A549 (cell line): ENCODE data around the gene SLC12A8. TPM values are rescaled to one million over a fixed set of nuclear protein-coding genes. Genes with fewer than 3 reads are reported as not detected.

Experiments
- ATAC-seq, 2 experiments: fragments of 200-7000 bp in 1 of 2; fragments of >200 bp in 1 of 2; cut with Nextera tagmentation in 1 of 2; cut with Tn5 transposase in 1 of 2; 3 replicates each; pipeline versions ENCODE4 v1.8.0 to v1.9.1; 2018 to 2020; ENCODE audit warnings: mild to moderate bottlenecking in 1 of 2, moderate library complexity in 1 of 2
- CTCF ChIA-PET: fragments of 300-600 bp; sonication (Branson Sonifier 250); formaldehyde crosslinking; extraction: SDS; loops from one replicate; lab custom pipeline; 2021; ENCODE audit warnings: antibody characterized with exemption, inconsistent platforms; lab: Yijun Ruan, JAX
- POLR2A ChIA-PET: fragments of 350-600 bp; formaldehyde crosslinking; extraction: SDS; loops from one replicate; lab custom pipeline; 2021; ENCODE audit warnings: antibody characterized with exemption, inconsistent platforms; lab: Yijun Ruan, JAX
- DNase-seq, 2 experiments: peaks; one replicate each; pipeline versions ENCODE4 v3.0.0 to v3.0.0-alpha.2; 2011 to 2016; ENCODE audit warnings: low read depth in 1 of 2, low spot score in 1 of 2
- FAIRE-seq: peaks from 2 replicates; lab custom pipeline; 2011; peaks lifted over from hg19 to GRCh38; lab: Jason Lieb, UNC
- H3K27ac ChIP-seq, 2 experiments: fragments of >200 bp; sonication (Bioruptor Twin); formaldehyde crosslinking; 3 replicates each; pipeline ENCODE4 v1.5.1; 2016 to 2017
- H3K4me1 ChIP-seq: fragments of >200 bp; sonication (Bioruptor Twin); formaldehyde crosslinking; 3 replicates; pipeline ENCODE4 v1.6.1; 2016
- H3K4me2 ChIP-seq: fragments of >200 bp; sonication (Bioruptor Twin); formaldehyde crosslinking; 3 replicates; pipeline ENCODE4 v1.6.1; 2016
- H3K4me3 ChIP-seq: fragments of >200 bp; sonication (Bioruptor Twin); formaldehyde crosslinking; 3 replicates; pipeline ENCODE4 v1.5.1; 2016
- H3K9me3 ChIP-seq: fragments of >200 bp; sonication (Bioruptor Twin); formaldehyde crosslinking; 3 replicates; pipeline ENCODE4 v1.6.1; 2016
- CBX8 ChIP-seq: fragments of 200-600 bp; sonication (generic); IDR thresholded peaks from 2 replicates; pipeline ENCODE4 v1.6.1; 2016
- CEBPB ChIP-seq, 2 experiments: fragments of >200 bp in 1 of 2; sonication (Bioruptor Twin) in 1 of 2; formaldehyde crosslinking in 1 of 2; IDR thresholded peaks; 2 replicates each; pipeline ENCODE4 v1.6.1; 2012 to 2016
- CHD2 ChIP-seq: fragments of 150-350 bp; IDR thresholded peaks from 2 replicates; pipeline ENCODE4 v1.6.1; 2014; ENCODE audit warnings: low read length; ENCODE audit not compliant: partially characterized antibody
- EP300 ChIP-seq, 2 experiments: fragments of >200 bp; sonication (Bioruptor Twin); formaldehyde crosslinking; IDR thresholded peaks; 2 replicates in 1 of 2; 3 replicates in 1 of 2; pipeline ENCODE4 v1.6.1; 2016 to 2017
- ESRRA ChIP-seq: fragments of 150-350 bp; IDR thresholded peaks from 2 replicates; pipeline ENCODE4 v1.6.1; 2014; ENCODE audit warnings: mild to moderate bottlenecking, low read length, borderline replicate concordance
- HOXA7 ChIP-seq: fragments of 250-450 bp; sonication (Bioruptor Pico); IDR thresholded peaks from 2 replicates; pipeline ENCODE4 v1.5.0; 2020; ENCODE audit warnings: mild to moderate bottlenecking, moderate library complexity
- HOXB13 ChIP-seq: fragments of 250-450 bp; sonication (Bioruptor Pico); IDR thresholded peaks from 2 replicates; pipeline ENCODE4 v1.5.0; 2020; ENCODE audit warnings: low read depth, mild to moderate bottlenecking, moderate library complexity
- HOXB5 ChIP-seq: fragments of 250-450 bp; sonication (Bioruptor Pico); IDR thresholded peaks from 2 replicates; pipeline ENCODE4 v1.5.0; 2020; ENCODE audit warnings: mild to moderate bottlenecking, moderate library complexity
- JUN ChIP-seq, 2 experiments: fragments of >200 bp; sonication (Bioruptor Twin); formaldehyde crosslinking; IDR thresholded peaks; 2 replicates in 1 of 2; 3 replicates in 1 of 2; pipeline ENCODE4 v1.6.1; 2016 to 2017
- KDM1A ChIP-seq: fragments of 200-600 bp; sonication (generic); IDR thresholded peaks from 2 replicates; pipeline ENCODE4 v1.6.1; 2016; ENCODE audit warnings: low read depth, mild to moderate bottlenecking
- NFE2L2 ChIP-seq: fragments of 150-350 bp; conservative IDR thresholded peaks from 2 replicates; pipeline ENCODE4 v1.6.1; 2014; ENCODE audit warnings: low read length
- PHF8 ChIP-seq: fragments of 200-600 bp; sonication (generic); IDR thresholded peaks from 2 replicates; pipeline ENCODE4 v1.6.1; 2016; ENCODE audit warnings: low read depth, mild to moderate bottlenecking, antibody characterized with exemption, moderate library complexity, borderline replicate concordance
- RCOR1 ChIP-seq: fragments of 150-350 bp; IDR thresholded peaks from 2 replicates; pipeline ENCODE4 v1.6.1; 2014; ENCODE audit warnings: antibody characterized with exemption, low read length, low read depth
- RNF2 ChIP-seq: fragments of 200-600 bp; sonication (generic); IDR thresholded peaks from 2 replicates; pipeline ENCODE4 v1.6.1; 2016; ENCODE audit warnings: low read depth, mild to moderate bottlenecking, antibody characterized with exemption, moderate library complexity, borderline replicate concordance
- TFCP2L1 ChIP-seq: fragments of 250-450 bp; sonication (Bioruptor Pico); IDR thresholded peaks from 2 replicates; pipeline ENCODE4 v1.5.0; 2021; ENCODE audit warnings: mild to moderate bottlenecking
- ZNF302 ChIP-seq: fragments of 250-450 bp; sonication (Bioruptor Pico); IDR thresholded peaks from 2 replicates; pipeline ENCODE4 v1.9.0; 2021; ENCODE audit warnings: inconsistent platforms, mild to moderate bottlenecking, moderate library complexity
- WGBS: methylation state at CpG from one replicate; pipeline ENCODE4 v1.1.6; 2017; ENCODE audit errors: missing lambda C conversion rate; 5-methylcytosine and 5-hydroxymethylcytosine counted together
- polyA plus RNA-seq, 4 experiments: library from polyadenylated mRNA; depleted of rRNA in 3 of 4; stranded (reverse); fragments of >200 nt; fragmentation: RNase III in 1 of 4; extraction: RNeasy Plus Mini Kit Qiagen cat#74134 plus additional on column Dnase treatment in 1 of 4; gene quantifications; 2 replicates in 3 of 4; 3 replicates in 1 of 4; pipeline ENCODE4 v1.2.3, GENCODE V29; 2011 to 2017
- TF ChIP-seq, protein P1 (sequence below): fragments of 450-650 bp; IDR thresholded peaks from 2 replicates; pipeline ENCODE4 v1.6.1; 2014; ENCODE audit warnings: antibody characterized with exemption
- TF ChIP-seq, protein P2 (sequence below): fragments of 200-600 bp; sonication (generic); IDR thresholded peaks from 2 replicates; pipeline ENCODE4 v1.6.1; 2016; ENCODE audit warnings: antibody characterized with exemption, mild to moderate bottlenecking, moderate library complexity
- TF ChIP-seq, protein P3 (sequence below): IDR thresholded peaks from 2 replicates; pipeline ENCODE4 v1.6.1; 2012; ENCODE audit warnings: low read depth, borderline replicate concordance
- TF ChIP-seq, protein P4 (sequence below): fragments of 150-350 bp; IDR thresholded peaks from 2 replicates; pipeline ENCODE4 v1.6.1; 2014; ENCODE audit warnings: low read depth, mild to moderate bottlenecking, low read length
- TF ChIP-seq, protein P5 (sequence below): fragments of 250-450 bp; sonication (Bioruptor Pico); IDR thresholded peaks from 2 replicates; pipeline ENCODE4 v1.5.0; 2020; ENCODE audit warnings: low read depth, mild to moderate bottlenecking, moderate library complexity
- TF ChIP-seq, protein P6 (sequence below): fragments of >200 bp; sonication (Bioruptor Twin); formaldehyde crosslinking; IDR thresholded peaks from 2 replicates; pipeline ENCODE4 v1.6.1; 2016

Gene SLC12A8
- polyA plus RNA-seq, 2 of the 4 experiments (the other 2 are of a cell fraction) = 1.1 to 4.2 TPM

DNA sequence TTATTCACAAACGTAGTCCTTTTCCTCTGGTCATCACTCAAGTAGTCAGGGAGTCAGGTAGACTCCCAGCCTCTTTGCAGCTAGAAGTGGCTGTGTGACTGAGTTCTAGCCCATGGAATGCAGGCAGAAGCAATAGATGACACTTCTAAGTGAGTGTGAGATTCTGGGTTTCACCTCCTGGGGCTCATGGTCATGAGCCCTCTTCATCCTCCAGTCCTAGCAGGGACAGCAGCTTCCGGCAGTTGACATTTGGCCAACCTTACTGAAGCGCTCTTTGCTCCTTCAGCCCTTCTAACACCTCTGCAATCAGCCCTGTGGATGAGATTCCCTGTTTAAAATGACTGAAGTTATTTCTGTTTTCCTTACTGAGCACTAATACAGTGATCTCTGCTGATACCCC is 21.8 kb downstream of the SLC12A8 start:
- POLR2A ChIA-PET = no interaction called here
- Histone ChIP-seq H3K4me2 (no peak overlapping the region), H3K4me1 (no peaks in the 10 kb centered on the region), H3K27ac (no peak overlapping the region), H3K4me3 (no peak overlapping the region), H3K9me3 (no peaks in the 10 kb centered on the region)
- no peak for ATAC-seq
- 86% methylated on average over 3 of the region's 3 CpGs for WGBS
- TF ChIP-seq, protein P1, sequence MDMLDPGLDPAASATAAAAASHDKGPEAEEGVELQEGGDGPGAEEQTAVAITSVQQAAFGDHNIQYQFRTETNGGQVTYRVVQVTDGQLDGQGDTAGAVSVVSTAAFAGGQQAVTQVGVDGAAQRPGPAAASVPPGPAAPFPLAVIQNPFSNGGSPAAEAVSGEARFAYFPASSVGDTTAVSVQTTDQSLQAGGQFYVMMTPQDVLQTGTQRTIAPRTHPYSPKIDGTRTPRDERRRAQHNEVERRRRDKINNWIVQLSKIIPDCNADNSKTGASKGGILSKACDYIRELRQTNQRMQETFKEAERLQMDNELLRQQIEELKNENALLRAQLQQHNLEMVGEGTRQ = no peak
- TF ChIP-seq NFE2L2 = no peak
- TF ChIP-seq, protein P2, sequence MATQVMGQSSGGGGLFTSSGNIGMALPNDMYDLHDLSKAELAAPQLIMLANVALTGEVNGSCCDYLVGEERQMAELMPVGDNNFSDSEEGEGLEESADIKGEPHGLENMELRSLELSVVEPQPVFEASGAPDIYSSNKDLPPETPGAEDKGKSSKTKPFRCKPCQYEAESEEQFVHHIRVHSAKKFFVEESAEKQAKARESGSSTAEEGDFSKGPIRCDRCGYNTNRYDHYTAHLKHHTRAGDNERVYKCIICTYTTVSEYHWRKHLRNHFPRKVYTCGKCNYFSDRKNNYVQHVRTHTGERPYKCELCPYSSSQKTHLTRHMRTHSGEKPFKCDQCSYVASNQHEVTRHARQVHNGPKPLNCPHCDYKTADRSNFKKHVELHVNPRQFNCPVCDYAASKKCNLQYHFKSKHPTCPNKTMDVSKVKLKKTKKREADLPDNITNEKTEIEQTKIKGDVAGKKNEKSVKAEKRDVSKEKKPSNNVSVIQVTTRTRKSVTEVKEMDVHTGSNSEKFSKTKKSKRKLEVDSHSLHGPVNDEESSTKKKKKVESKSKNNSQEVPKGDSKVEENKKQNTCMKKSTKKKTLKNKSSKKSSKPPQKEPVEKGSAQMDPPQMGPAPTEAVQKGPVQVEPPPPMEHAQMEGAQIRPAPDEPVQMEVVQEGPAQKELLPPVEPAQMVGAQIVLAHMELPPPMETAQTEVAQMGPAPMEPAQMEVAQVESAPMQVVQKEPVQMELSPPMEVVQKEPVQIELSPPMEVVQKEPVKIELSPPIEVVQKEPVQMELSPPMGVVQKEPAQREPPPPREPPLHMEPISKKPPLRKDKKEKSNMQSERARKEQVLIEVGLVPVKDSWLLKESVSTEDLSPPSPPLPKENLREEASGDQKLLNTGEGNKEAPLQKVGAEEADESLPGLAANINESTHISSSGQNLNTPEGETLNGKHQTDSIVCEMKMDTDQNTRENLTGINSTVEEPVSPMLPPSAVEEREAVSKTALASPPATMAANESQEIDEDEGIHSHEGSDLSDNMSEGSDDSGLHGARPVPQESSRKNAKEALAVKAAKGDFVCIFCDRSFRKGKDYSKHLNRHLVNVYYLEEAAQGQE = no peak
- no peak for TF ChIP-seq ESRRA
- no peak for TF ChIP-seq ZNF302
- TF ChIP-seq HOXA7 = no peak
- TF ChIP-seq EP300 (IDR thresholded peaks at IDR 0.05) = no peak
- CTCF ChIA-PET = interaction anchor here (0.6 kb wide), 1 partner anchor 395 kb away, joined by 4 read pairs; no protein-coding TSS in a partner anchor
- no peak for DNase-seq
- no peak for FAIRE-seq

DNA sequence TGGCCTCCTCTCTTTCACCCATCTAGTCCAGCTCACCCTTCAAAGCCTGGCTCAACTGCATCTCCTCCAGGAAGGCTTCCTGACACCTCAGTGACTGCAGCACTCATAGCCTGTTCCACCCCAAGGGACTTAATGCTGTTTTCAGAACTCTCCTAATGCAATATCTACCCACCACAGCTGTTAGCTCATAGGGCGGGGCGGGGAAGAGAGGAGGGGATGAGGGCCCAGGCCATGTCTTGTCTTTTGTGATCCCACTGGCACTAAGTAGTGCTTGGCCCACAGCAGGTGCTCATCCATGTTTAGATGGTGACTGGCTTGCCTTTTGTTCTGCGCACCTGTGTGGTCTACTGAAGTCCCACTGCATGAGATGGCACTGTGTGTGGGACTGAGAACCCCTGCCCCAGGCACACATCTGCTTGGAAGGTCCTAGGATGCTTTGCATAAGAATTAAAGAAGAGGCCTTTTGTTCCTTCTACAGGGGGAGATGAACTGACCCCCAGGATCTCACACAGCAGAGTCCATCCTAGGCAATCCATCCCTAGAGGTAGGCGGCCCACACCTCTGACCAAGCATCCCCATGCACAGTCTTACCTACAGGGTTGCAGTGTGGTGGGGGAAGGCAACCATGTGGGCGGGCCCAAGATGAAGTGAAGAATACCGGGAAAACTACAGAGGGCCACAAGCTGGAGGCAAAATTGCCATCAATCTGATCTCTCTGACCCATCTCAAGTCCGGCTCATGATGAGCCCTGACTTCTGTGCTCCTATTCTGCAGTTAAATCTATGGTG is 23.0 kb downstream of the SLC12A8 start:
- POLR2A ChIA-PET = no interaction called here
- FAIRE-seq = no peak

DNA sequence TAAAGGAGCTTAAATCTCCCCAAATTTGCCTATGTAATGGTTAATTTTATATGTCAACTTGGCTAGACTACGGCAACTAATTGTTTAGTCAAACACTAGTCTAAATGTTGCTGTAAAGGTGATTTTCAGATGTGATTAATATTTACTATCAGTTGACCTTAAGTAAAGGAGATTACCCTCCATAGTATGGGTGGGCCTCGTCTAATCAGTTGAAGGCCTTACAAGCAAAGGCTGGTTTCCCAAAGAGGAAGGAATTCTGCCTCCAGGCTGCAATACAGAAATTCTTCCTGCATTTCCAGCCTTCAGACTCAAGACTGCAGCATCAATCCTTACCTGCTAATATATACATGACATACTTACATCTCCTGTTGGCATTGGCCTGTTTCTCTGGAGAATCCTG is 23.6 kb downstream of the SLC12A8 start:
- no peak for FAIRE-seq
- 58% methylated on average over 2 of the region's 2 CpGs for WGBS
- no peak for ATAC-seq
- Histone ChIP-seq H3K4me3 (no peak overlapping the region), H3K27ac (no peak overlapping the region), H3K4me2 (no peak overlapping the region), H3K4me1 (no peaks in the 10 kb centered on the region), H3K9me3 (no peaks in the 10 kb centered on the region)
- CTCF ChIA-PET = interaction anchor here (1.3 kb wide), 1 partner anchor 192 kb away, joined by 3 read pairs; no protein-coding TSS in a partner anchor
- DNase-seq = no peak
- TF ChIP-seq, protein P3, sequence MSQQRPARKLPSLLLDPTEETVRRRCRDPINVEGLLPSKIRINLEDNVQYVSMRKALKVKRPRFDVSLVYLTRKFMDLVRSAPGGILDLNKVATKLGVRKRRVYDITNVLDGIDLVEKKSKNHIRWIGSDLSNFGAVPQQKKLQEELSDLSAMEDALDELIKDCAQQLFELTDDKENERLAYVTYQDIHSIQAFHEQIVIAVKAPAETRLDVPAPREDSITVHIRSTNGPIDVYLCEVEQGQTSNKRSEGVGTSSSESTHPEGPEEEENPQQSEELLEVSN = no peak
- no peak for TF ChIP-seq CBX8
- TF ChIP-seq, protein P4, sequence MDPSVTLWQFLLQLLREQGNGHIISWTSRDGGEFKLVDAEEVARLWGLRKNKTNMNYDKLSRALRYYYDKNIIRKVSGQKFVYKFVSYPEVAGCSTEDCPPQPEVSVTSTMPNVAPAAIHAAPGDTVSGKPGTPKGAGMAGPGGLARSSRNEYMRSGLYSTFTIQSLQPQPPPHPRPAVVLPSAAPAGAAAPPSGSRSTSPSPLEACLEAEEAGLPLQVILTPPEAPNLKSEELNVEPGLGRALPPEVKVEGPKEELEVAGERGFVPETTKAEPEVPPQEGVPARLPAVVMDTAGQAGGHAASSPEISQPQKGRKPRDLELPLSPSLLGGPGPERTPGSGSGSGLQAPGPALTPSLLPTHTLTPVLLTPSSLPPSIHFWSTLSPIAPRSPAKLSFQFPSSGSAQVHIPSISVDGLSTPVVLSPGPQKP = no peak
- TF ChIP-seq, protein P5, sequence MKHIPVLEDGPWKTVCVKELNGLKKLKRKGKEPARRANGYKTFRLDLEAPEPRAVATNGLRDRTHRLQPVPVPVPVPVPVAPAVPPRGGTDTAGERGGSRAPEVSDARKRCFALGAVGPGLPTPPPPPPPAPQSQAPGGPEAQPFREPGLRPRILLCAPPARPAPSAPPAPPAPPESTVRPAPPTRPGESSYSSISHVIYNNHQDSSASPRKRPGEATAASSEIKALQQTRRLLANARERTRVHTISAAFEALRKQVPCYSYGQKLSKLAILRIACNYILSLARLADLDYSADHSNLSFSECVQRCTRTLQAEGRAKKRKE (CRISPR knock-in tag) = no peak
- no peak for TF ChIP-seq PHF8
- TF ChIP-seq TFCP2L1 (CRISPR knock-in tag) = no peak
- TF ChIP-seq HOXB5 (CRISPR knock-in tag) = no peak
- no peak for TF ChIP-seq HOXB13
- no peak for TF ChIP-seq CHD2
- no peak for TF ChIP-seq ESRRA
- no peak for TF ChIP-seq CEBPB (IDR thresholded peaks at IDR 0.05)
- no peak for TF ChIP-seq JUN (IDR thresholded peaks at IDR 0.05)
- POLR2A ChIA-PET = no interaction called here

More for the DNA sequence above, 23.0 kb downstream of the SLC12A8 start:
- TF ChIP-seq KDM1A (no peak), RCOR1 (no peak), RNF2 (no peak)
- TF ChIP-seq, protein P6, sequence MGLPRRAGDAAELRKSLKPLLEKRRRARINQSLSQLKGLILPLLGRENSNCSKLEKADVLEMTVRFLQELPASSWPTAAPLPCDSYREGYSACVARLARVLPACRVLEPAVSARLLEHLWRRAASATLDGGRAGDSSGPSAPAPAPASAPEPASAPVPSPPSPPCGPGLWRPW = no peak
- TF ChIP-seq, all 56 proteins: peak for 0
- no peaks in the 10 kb centered on the region for H3K9me3 ChIP-seq
- no peak overlapping the region for H3K4me3 ChIP-seq
- DNase-seq (no peak), ATAC-seq (no peak)
- CTCF ChIA-PET = interaction anchor here (1.3 kb wide), 1 partner anchor 193 kb away, joined by 3 read pairs; no protein-coding TSS in a partner anchor
- no peak overlapping the region for H3K27ac ChIP-seq
- no peaks in the 10 kb centered on the region for H3K4me1 ChIP-seq
- no peak overlapping the region for H3K4me2 ChIP-seq
- 84% methylated on average over 5 of the region's 7 CpGs for WGBS
